Lung (tissue), 12 donors: ENCODE data around the gene MYBBP1A. TPM values are rescaled to one million over a fixed set of nuclear protein-coding genes. Genes with fewer than 3 reads are reported as not detected.
"Not testable (repeated sequence)": the region's sequence is repeated elsewhere in the genome, so short reads cannot be mapped to it uniquely, and the experiment has no call there.

Source experiments
- ATAC-seq: fragments of 200-7000 bp; cut with Tn5 transposase; one replicate; pipeline ENCODE4 v1.9.1; 2020; ENCODE audit warnings: moderate number of reproducible peaks; ENCODE audit not compliant: insufficient read depth, low FRiP score
- DNase-seq, 3 donors: peaks; one replicate each; pipeline ENCODE4 v3.0.0-alpha.2; 2013 to 2017
- H3K27ac ChIP-seq, 2 donors: one replicate each; pipeline ENCODE4 v1.5.1; 2013; ENCODE audit warnings: mild to moderate bottlenecking in 2 of 2, moderate library complexity in 2 of 2, control low read depth in 1 of 2, inconsistent platforms in 1 of 2, low read depth in 1 of 2, low read length in 1 of 2
- H3K27me3 ChIP-seq, 3 donors: one replicate each; pipeline ENCODE4 v1.5.1; 2013; ENCODE audit warnings: low read length in 2 of 3; ENCODE audit not compliant: control insufficient read depth in 3 of 3, insufficient read depth in 3 of 3
- H3K36me3 ChIP-seq, 4 donors: one replicate each; pipeline ENCODE4 v1.5.1; 2013; ENCODE audit warnings: low read length in 4 of 4, mild to moderate bottlenecking in 1 of 4, moderate library complexity in 1 of 4; ENCODE audit not compliant: control insufficient read depth in 4 of 4, insufficient read depth in 4 of 4
- H3K4me1 ChIP-seq, 5 donors: one replicate each; pipeline ENCODE4 v1.5.1; 2013; ENCODE audit warnings: low read length in 5 of 5, mild to moderate bottlenecking in 2 of 5, moderate library complexity in 1 of 5; ENCODE audit not compliant: control insufficient read depth in 5 of 5, insufficient read depth in 5 of 5
- H3K4me3 ChIP-seq: one replicate; pipeline ENCODE4 v1.5.1; 2013; ENCODE audit warnings: mild to moderate bottlenecking, control low read depth, moderate library complexity
- H3K9ac ChIP-seq, 2 donors: one replicate each; pipeline ENCODE4 v1.5.1; 2013; ENCODE audit warnings: low read length in 2 of 2, control low read depth in 1 of 2; ENCODE audit not compliant: insufficient read depth in 1 of 2
- H3K9me3 ChIP-seq, 4 donors: one replicate each; pipeline ENCODE4 v1.5.1; 2013; ENCODE audit warnings: low read length in 3 of 4, mild to moderate bottlenecking in 1 of 4, moderate library complexity in 1 of 4; ENCODE audit not compliant: control insufficient read depth in 4 of 4, insufficient read depth in 3 of 4
- WGBS, 2 donors: extraction: QIAGEN DNeasy Blood & Tissue Kit; methylation state at CpG; one replicate each; pipeline ENCODE4 v1.1.7; 2013; 5-methylcytosine and 5-hydroxymethylcytosine counted together
- polyA plus RNA-seq, 2 donors: library from polyadenylated mRNA; stranded (reverse); fragments of 200-250 nt; gene quantifications; one replicate each; pipeline ENCODE4 v1.2.1, GENCODE V29; 2013
- total RNA-seq, 2 donors: library from RNA; depleted of rRNA in 1 of 2; stranded (reverse); fragments of >200 nt in 1 of 2; gene quantifications; one replicate each; pipeline ENCODE4 v1.2.1, GENCODE V29; 2014 to 2021
- TF ChIP-seq, protein P1 (sequence below): IDR thresholded peaks from 2 replicates; pipeline ENCODE4 v1.5.1; 2012; ENCODE audit warnings: mild to moderate bottlenecking; ENCODE audit errors: control extremely low read depth, extremely low read depth
- donor health status: control.
- donor health status: control.
- donor health status: Bipolar disorder and iron deficiency.
- donor health status: healthy.
- donor health status: DM: yes; HTN: yes; CAD: no.

The MYBBP1A gene
- total and polyA plus RNA-seq, 4 donors = 21.2 to 71.7 (median 34.4) TPM

DNA sequence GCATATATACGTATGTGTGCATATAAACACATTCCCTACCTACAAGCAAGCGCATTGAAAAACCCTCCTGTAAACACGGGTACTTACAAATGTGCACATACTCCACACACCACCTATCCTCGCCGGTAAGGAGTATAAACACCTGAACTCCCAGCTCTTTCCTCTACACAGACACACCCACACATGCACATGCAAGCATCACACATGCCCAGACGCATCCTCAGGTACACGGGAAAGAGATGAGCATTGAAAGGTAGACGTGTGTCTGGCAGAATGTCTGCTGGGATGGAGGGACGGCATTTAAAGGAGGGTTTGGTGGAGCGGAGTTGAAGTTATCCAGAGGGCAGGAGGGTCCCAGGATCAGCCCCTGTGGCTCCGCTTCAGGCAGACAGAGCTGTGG is 24.5 kb upstream of the MYBBP1A start:
- no peak for ATAC-seq
- H3K27me3 ChIP-seq = no peaks in the 10 kb centered on the region
- peaks cover 0 to 34% (median 7%) of the 10 kb centered on the region in 5 donors for H3K4me1 ChIP-seq
- TF ChIP-seq, protein P1, sequence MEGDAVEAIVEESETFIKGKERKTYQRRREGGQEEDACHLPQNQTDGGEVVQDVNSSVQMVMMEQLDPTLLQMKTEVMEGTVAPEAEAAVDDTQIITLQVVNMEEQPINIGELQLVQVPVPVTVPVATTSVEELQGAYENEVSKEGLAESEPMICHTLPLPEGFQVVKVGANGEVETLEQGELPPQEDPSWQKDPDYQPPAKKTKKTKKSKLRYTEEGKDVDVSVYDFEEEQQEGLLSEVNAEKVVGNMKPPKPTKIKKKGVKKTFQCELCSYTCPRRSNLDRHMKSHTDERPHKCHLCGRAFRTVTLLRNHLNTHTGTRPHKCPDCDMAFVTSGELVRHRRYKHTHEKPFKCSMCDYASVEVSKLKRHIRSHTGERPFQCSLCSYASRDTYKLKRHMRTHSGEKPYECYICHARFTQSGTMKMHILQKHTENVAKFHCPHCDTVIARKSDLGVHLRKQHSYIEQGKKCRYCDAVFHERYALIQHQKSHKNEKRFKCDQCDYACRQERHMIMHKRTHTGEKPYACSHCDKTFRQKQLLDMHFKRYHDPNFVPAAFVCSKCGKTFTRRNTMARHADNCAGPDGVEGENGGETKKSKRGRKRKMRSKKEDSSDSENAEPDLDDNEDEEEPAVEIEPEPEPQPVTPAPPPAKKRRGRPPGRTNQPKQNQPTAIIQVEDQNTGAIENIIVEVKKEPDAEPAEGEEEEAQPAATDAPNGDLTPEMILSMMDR = no peak
- H3K27ac ChIP-seq = no peak overlapping the region
- no peak overlapping the region for H3K4me3 ChIP-seq
- H3K9me3 ChIP-seq = peaks cover 0 to 2% (median 0%) of the 10 kb centered on the region in 4 donors
- 83 to 86% methylated on average over 11 of the region's 11 CpGs for WGBS, 2 donors
- no peak overlapping the region for H3K9ac ChIP-seq
- no peak for DNase-seq
- no peaks in the 10 kb centered on the region for H3K36me3 ChIP-seq

DNA sequence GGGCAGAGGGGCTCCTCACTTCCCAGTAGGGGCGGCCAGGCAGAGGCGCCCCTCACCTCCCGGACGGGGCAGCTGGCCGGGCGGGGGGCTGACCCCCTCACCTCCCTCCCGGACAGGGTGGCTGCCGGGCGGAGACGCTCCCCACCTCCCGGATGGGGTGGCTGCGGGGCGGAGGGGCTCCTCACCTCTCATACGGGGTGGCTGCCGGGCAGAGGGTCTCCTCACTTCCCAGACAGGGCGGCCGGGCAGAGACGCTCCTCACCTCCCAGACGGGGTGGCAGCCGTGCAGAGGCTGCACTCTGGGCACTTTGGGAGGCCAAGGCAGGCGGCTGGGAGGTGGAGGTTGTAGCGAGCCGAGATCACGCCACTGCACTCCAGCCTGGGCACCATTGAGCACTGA is 23.2 kb upstream of the MYBBP1A start:
- not testable (repeated sequence) for H3K36me3 ChIP-seq, ATAC-seq, H3K27me3 ChIP-seq, DNase-seq, H3K9ac ChIP-seq, H3K27ac ChIP-seq, H3K4me3 ChIP-seq, H3K9me3 ChIP-seq
- WGBS, 2 donors = 96% methylated on average over 18 to 24 of the region's 24 CpGs
- peaks cover 0 to 25% (median 7%) of the 10 kb centered on the region in 5 donors for H3K4me1 ChIP-seq

DNA sequence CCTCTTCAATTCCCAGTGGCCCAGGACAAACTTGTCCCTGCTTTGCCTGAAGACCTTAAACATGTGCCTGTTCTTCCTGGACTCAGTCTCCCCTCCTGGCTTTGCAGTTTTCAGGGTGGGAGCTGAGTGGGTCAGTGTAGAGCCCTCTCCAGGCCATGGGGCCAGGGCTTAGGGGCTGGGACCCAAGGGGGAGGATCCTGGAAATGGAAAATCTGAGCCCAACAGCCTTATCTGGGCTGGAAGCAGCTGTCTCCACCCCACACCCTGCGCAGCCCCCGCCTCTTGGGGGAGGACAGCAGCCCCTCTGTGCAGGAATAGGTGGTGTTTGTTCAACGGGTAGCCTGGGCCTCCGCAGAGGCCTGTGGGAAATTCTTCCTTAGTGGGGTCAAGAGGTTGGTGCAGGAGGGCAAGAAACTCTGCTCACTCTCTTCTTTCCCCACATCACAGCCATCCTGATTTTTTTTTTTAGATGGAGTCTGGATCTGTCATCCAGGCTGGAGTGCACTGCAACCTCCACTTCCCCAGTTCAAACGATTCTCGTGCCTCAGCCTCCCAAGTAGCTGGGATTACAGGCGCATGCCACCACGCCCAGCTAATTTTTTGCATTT is 22.3 kb upstream of the MYBBP1A start:
- ATAC-seq = no peak
- DNase-seq = no peak

GRCh38 chr17:4576729-4577322 is 21.6 kb upstream of the MYBBP1A start:
- peak overlapping the region in 1 of 2 donors; percentile 11 for H3K9ac ChIP-seq
- ATAC-seq (no peak), DNase-seq (peak; percentile 58 to 83 (median 64))
- no peaks in the 10 kb centered on the region for H3K36me3 ChIP-seq
- TF ChIP-seq, protein P1 = no peak
- peaks cover 0 to 15% (median 3%) of the 10 kb centered on the region in 5 donors for H3K4me1 ChIP-seq
- no peaks in the 10 kb centered on the region for H3K9me3 ChIP-seq
- H3K27ac ChIP-seq = no peak overlapping the region
- H3K4me3 ChIP-seq = no peak overlapping the region
- H3K27me3 ChIP-seq = no peaks in the 10 kb centered on the region
- WGBS, 2 donors = 73 to 82% methylated on average over 18 of the region's 18 CpGs

More for the DNA sequence above, 22.3 kb upstream of the MYBBP1A start:
- no peak overlapping the region for H3K27ac ChIP-seq
- H3K4me1 ChIP-seq = peaks cover 0 to 16% (median 6%) of the 10 kb centered on the region in 5 donors
- 83 to 87% methylated on average over 8 of the region's 8 CpGs for WGBS, 2 donors
- H3K9me3 ChIP-seq = no peaks in the 10 kb centered on the region
- H3K36me3 ChIP-seq = no peaks in the 10 kb centered on the region
- no peak overlapping the region for H3K4me3 ChIP-seq
- H3K27me3 ChIP-seq = no peaks in the 10 kb centered on the region
- peak overlapping the region in 1 of 2 donors; percentile 11 for H3K9ac ChIP-seq
- TF ChIP-seq, protein P1 = no peak
